ENCODE measurements around the gene ROGDI. TPM values are rescaled to one million over a fixed set of nuclear protein-coding genes. Genes with fewer than 3 reads are reported as not detected.

Gene ROGDI
- total and polyA plus RNA-seq, 4 donors, result 14.6 to 37.1 (median 30.5) TPM

DNA sequence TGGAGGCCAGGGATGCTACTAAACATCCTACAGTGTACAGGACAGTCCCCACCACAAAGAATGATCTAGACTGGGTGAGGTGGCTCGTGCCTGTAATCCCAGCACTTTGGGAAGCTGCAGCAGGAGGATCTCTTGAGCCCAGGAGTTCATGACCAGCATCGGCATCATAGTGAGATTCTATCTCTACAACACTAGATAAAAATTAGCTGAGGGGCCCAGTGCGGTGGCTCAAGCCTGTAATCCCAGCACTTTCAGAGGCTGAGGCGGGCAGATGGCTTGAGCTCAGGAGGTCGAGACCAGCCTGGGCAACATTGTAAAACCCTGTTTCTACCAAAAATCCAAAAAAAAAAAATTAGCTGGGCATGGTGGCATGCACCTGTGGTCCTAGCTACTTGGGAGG, 30.1 kb downstream of the ROGDI start:
- no peak for TF ChIP-seq CTCF (IDR thresholded peaks at IDR 0.05; ENCODE audit: control extremely low read depth, extremely low read depth)
- Histone ChIP-seq H3K4me1 (ENCODE audit: control insufficient read depth in 5 of 5, insufficient read depth in 5 of 5, low read length in 5 of 5) (peaks cover 0 to 8% (median 0%) of the 10 kb centered on the region in 5 donors), H3K27ac (ENCODE audit: low read depth in 1 of 2, low read length in 1 of 2) (no peak overlapping the region), H3K9me3 (ENCODE audit: control insufficient read depth in 4 of 4, insufficient read depth in 3 of 4, low read length in 3 of 4) (no peaks in the 10 kb centered on the region), H3K4me3 (no peak overlapping the region), H3K9ac (ENCODE audit: insufficient read depth in 1 of 2, low read length in 2 of 2) (no peak overlapping the region), H3K36me3 (ENCODE audit: control insufficient read depth in 4 of 4, insufficient read depth in 4 of 4, low read length in 4 of 4) (no peaks in the 10 kb centered on the region), H3K27me3 (ENCODE audit: control insufficient read depth in 3 of 3, insufficient read depth in 3 of 3, low read length in 2 of 3) (no peaks in the 10 kb centered on the region)
- no peak for ATAC-seq (ENCODE audit: insufficient read depth, low FRiP score)
- no peak for DNase-seq
- 82 to 91% methylated on average over 5 of the region's 5 CpGs for WGBS, 2 donors

GRCh38 chr16:4771646-4772045, 30.8 kb downstream of the ROGDI start:
- Histone ChIP-seq H3K27me3 (ENCODE audit: control insufficient read depth in 3 of 3, insufficient read depth in 3 of 3, low read length in 2 of 3) (no peaks in the 10 kb centered on the region), H3K9ac (ENCODE audit: insufficient read depth in 1 of 2, low read length in 2 of 2) (no peak overlapping the region), H3K27ac (ENCODE audit: low read depth in 1 of 2, low read length in 1 of 2) (no peak overlapping the region), H3K4me1 (ENCODE audit: control insufficient read depth in 5 of 5, insufficient read depth in 5 of 5, low read length in 5 of 5) (peaks cover 0 to 10% (median 0%) of the 10 kb centered on the region in 5 donors), H3K4me3 (no peak overlapping the region), H3K36me3 (ENCODE audit: control insufficient read depth in 4 of 4, insufficient read depth in 4 of 4, low read length in 4 of 4) (no peaks in the 10 kb centered on the region), H3K9me3 (ENCODE audit: control insufficient read depth in 4 of 4, insufficient read depth in 3 of 4, low read length in 3 of 4) (no peaks in the 10 kb centered on the region)
- 68 to 69% methylated on average over 3 of the region's 3 CpGs for WGBS, 2 donors
- no peak for ATAC-seq (ENCODE audit: insufficient read depth, low FRiP score)
- no peak for TF ChIP-seq CTCF (IDR thresholded peaks at IDR 0.05; ENCODE audit: control extremely low read depth, extremely low read depth)
- no peak for DNase-seq

- H3K27ac ChIP-seq (ENCODE audit: low read depth in 1 of 2, low read length in 1 of 2), result no peak overlapping the region
- no peaks in the 10 kb centered on the region for H3K27me3 ChIP-seq (ENCODE audit: control insufficient read depth in 3 of 3, insufficient read depth in 3 of 3, low read length in 2 of 3)
- WGBS, 2 donors, result 50 to 65% methylated on average over 7 of the region's 7 CpGs
- H3K4me1 ChIP-seq (ENCODE audit: control insufficient read depth in 5 of 5, insufficient read depth in 5 of 5, low read length in 5 of 5), result peaks cover 0 to 20% (median 4%) of the 10 kb centered on the region in 5 donors
- DNase-seq (no peak), ATAC-seq (ENCODE audit: insufficient read depth, low FRiP score) (no peak)
- no peaks in the 10 kb centered on the region for H3K9me3 ChIP-seq (ENCODE audit: control insufficient read depth in 4 of 4, insufficient read depth in 3 of 4, low read length in 3 of 4)
- no peak overlapping the region for H3K9ac ChIP-seq (ENCODE audit: insufficient read depth in 1 of 2, low read length in 2 of 2)
- no peak overlapping the region for H3K4me3 ChIP-seq
- TF ChIP-seq CTCF (IDR thresholded peaks at IDR 0.05; ENCODE audit: control extremely low read depth, extremely low read depth), result no peak
- peaks cover 0 to 5% (median 2%) of the 10 kb centered on the region in 4 donors for H3K36me3 ChIP-seq (ENCODE audit: control insufficient read depth in 4 of 4, insufficient read depth in 4 of 4, low read length in 4 of 4)
Observed at GRCh38 chr16:4769306-4769638, 33.2 kb downstream of the ROGDI start.

All from lung (tissue), 12 donors.